ENCODE data around the gene NDFIP2. TPM values are rescaled to one million over a fixed set of nuclear protein-coding genes. Genes with fewer than 3 reads are reported as not detected.

The NDFIP2 gene
- total RNA-seq, 4 donors from 2014 or later = 56.9 to 116 (median 83.6) TPM

GRCh38 chr13:79527698-79528097, 46.7 kb downstream of the NDFIP2 start:
- Histone ChIP-seq H3K4me1 (no peaks in the 10 kb centered on the region), H3K4me3 (no peak overlapping the region), H3K27ac (no peak overlapping the region), H3K27me3 (no peaks in the 10 kb centered on the region), H3K9me3 (no peaks in the 10 kb centered on the region), H3K36me3 (peaks cover 0 to 17% (median 8%) of the 10 kb centered on the region in 4 donors)
- intact Hi-C loops (cut with DNase I; ENCODE audit: low total_unique reads) = no loop called here
- no peak for TF ChIP-seq EP300 (IDR thresholded peaks at IDR 0.05; ENCODE audit: low read depth)
- TF ChIP-seq CTCF (IDR thresholded peaks at IDR 0.05) = no peak
- no peak for TF ChIP-seq POLR2A (IDR thresholded peaks at IDR 0.05)
- no peak for TF ChIP-seq POLR2AphosphoS5 (IDR thresholded peaks at IDR 0.05)
- in situ Hi-C loops (cut with MboI; ENCODE audit: low pct_ligation_motif_present in 1 of 4, low pct_unique_long_range_greater_than_20kb in 1 of 4, low sequenced_read_pairs in 3 of 4) = no loop called here
- 84 to 95% methylated on average over 4 to 5 of the region's 5 CpGs for WGBS, 2 donors (ENCODE audit: low coverage in 1 of 2)
- DNase-seq = no peak

- no peak for DNase-seq
- TF ChIP-seq POLR2A (IDR thresholded peaks at IDR 0.05) (no peak), POLR2AphosphoS5 (IDR thresholded peaks at IDR 0.05) (no peak), CTCF (IDR thresholded peaks at IDR 0.05) (no peak), EP300 (IDR thresholded peaks at IDR 0.05; ENCODE audit: low read depth) (no peak)
- Histone ChIP-seq H3K4me1 (no peaks in the 10 kb centered on the region), H3K27me3 (no peaks in the 10 kb centered on the region), H3K36me3 (peaks cover 0 to 17% (median 6%) of the 10 kb centered on the region in 4 donors), H3K27ac (no peak overlapping the region), H3K4me3 (no peak overlapping the region), H3K9me3 (no peaks in the 10 kb centered on the region)
- in situ Hi-C loops (cut with MboI; ENCODE audit: low pct_ligation_motif_present in 1 of 4, low pct_unique_long_range_greater_than_20kb in 1 of 4, low sequenced_read_pairs in 3 of 4) (no loop called here), intact Hi-C loops (cut with DNase I; ENCODE audit: low total_unique reads) (no loop called here)
- 91 to 92% methylated on average over 4 of the region's 4 CpGs for WGBS, 2 donors (ENCODE audit: low coverage in 1 of 2)
These were observed 47.4 kb downstream of the NDFIP2 start for GRCh38 chr13:79528356-79528755.

GRCh38 chr13:79528759-79529191, 47.8 kb downstream of the NDFIP2 start:
- 83% methylated on average over 2 of the region's 2 CpGs for WGBS, 2 donors (ENCODE audit: low coverage in 1 of 2)
- Histone ChIP-seq H3K27ac (no peak overlapping the region), H3K4me3 (no peak overlapping the region), H3K27me3 (no peaks in the 10 kb centered on the region), H3K36me3 (peaks cover 0 to 17% (median 6%) of the 10 kb centered on the region in 4 donors), H3K9me3 (no peaks in the 10 kb centered on the region), H3K4me1 (no peaks in the 10 kb centered on the region)
- TF ChIP-seq POLR2AphosphoS5 (IDR thresholded peaks at IDR 0.05) (no peak), POLR2A (IDR thresholded peaks at IDR 0.05) (no peak), CTCF (IDR thresholded peaks at IDR 0.05) (no peak), EP300 (IDR thresholded peaks at IDR 0.05; ENCODE audit: low read depth) (no peak)
- in situ Hi-C loops (cut with MboI; ENCODE audit: low pct_ligation_motif_present in 1 of 4, low pct_unique_long_range_greater_than_20kb in 1 of 4, low sequenced_read_pairs in 3 of 4) (no loop called here), intact Hi-C loops (cut with DNase I; ENCODE audit: low total_unique reads) (no loop called here)
- DNase-seq = no peak

GRCh38 chr13:79529817-79530216, 48.9 kb downstream of the NDFIP2 start:
- H3K27ac ChIP-seq = no peak overlapping the region
- DNase-seq = no peak
- peaks cover 0 to 11% (median 3%) of the 10 kb centered on the region in 4 donors for H3K36me3 ChIP-seq
- WGBS, 2 donors (ENCODE audit: low coverage in 1 of 2) = 91 to 96% methylated on average over 4 of the region's 4 CpGs
- TF ChIP-seq POLR2AphosphoS5 (IDR thresholded peaks at IDR 0.05) (no peak), EP300 (IDR thresholded peaks at IDR 0.05; ENCODE audit: low read depth) (no peak)
- in situ Hi-C loops (cut with MboI; ENCODE audit: low pct_ligation_motif_present in 1 of 4, low pct_unique_long_range_greater_than_20kb in 1 of 4, low sequenced_read_pairs in 3 of 4) = loop anchor here in 1 of 4 donors (10.0 kb wide), 1 partner anchor 105 kb away; no protein-coding TSS in a partner anchor
- no peak overlapping the region for H3K4me3 ChIP-seq
- H3K4me1 ChIP-seq = no peaks in the 10 kb centered on the region
- intact Hi-C loops (cut with DNase I; ENCODE audit: low total_unique reads) = no loop called here
- H3K9me3 ChIP-seq = no peaks in the 10 kb centered on the region
- no peaks in the 10 kb centered on the region for H3K27me3 ChIP-seq

- 67 to 71% methylated on average over 1 to 2 of the region's 2 CpGs for WGBS, 2 donors (ENCODE audit: low coverage in 1 of 2)
- in situ Hi-C loops (cut with MboI; ENCODE audit: low pct_ligation_motif_present in 1 of 4, low pct_unique_long_range_greater_than_20kb in 1 of 4, low sequenced_read_pairs in 3 of 4) = loop anchor here in 1 of 4 donors (10.0 kb wide), 1 partner anchor 105 kb away; no protein-coding TSS in a partner anchor
These were observed 49.3 kb downstream of the NDFIP2 start for GRCh38 chr13:79530270-79530669.

More at GRCh38 chr13:79530270-79530669, 49.3 kb downstream of the NDFIP2 start:
- intact Hi-C loops (cut with DNase I; ENCODE audit: low total_unique reads) = no loop called here
- DNase-seq = no peak
- TF ChIP-seq EP300 (IDR thresholded peaks at IDR 0.05; ENCODE audit: low read depth) = no peak
- TF ChIP-seq CTCF (IDR thresholded peaks at IDR 0.05) = no peak
- TF ChIP-seq POLR2AphosphoS5 (IDR thresholded peaks at IDR 0.05) = no peak
- TF ChIP-seq POLR2A (IDR thresholded peaks at IDR 0.05) = no peak
- H3K4me1 ChIP-seq = no peaks in the 10 kb centered on the region
- no peak overlapping the region for H3K4me3 ChIP-seq
- H3K27me3 ChIP-seq = no peaks in the 10 kb centered on the region
- no peaks in the 10 kb centered on the region for H3K9me3 ChIP-seq
- H3K27ac ChIP-seq = no peak overlapping the region
- H3K36me3 ChIP-seq = peaks cover 0 to 6% (median 1%) of the 10 kb centered on the region in 4 donors

Data from transverse colon (tissue), 4 donors.